Activated CD4-positive, CD25-positive, alpha-beta regulatory T cell treated with anti-CD3 and anti-CD28 coated beads, Interleukin-2, amount 50 U/mL, for 72 hours (primary cell): Measurements from ENCODE around the gene ENOSF1.
"Not testable (repeated sequence)": the region's sequence is repeated elsewhere in the genome, so short reads cannot be mapped to it uniquely, and the experiment has no call there.

ENCODE experiments used
- DNase-seq: peaks from one replicate; pipeline ENCODE4 v3.0.0; 2021

The ENOSF1 gene

DNA sequence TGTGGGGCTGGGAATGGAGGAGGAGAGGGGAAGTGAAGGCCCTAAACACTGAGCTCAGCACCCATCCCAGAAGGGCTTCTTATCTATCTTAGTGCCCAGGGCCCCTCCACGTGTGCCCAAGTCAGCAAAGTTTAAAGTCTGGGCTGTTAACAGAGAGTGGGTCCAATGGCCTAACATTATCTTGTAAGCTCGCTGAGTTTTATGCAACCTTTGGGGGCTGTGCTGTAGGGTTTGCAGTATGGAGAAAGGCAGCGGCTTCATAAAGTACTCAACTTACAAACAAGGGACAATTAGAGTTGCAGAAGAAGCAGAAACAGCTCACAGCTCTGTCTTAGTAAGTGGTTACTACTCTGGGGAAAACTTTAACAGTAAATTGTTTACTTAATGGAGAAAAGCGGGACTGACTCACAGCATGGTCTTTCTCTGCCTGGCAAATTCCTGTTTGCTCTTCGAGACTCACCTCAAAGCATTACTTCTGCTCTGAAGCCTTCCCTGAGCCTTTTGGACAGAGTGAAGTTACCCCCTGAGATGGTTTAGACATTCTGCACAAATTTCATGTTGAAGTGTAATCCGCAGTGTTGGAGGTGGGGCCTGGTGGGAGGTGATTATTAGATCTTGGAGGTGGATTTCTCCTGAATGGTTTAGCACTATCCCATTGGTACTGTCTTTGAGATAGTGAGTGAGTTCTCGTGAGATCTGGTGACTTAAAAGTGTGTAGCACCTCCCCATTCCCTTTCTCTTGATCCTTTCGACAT lies 9.0 kb downstream of the ENOSF1 start:
- no peak for DNase-seq

DNA sequence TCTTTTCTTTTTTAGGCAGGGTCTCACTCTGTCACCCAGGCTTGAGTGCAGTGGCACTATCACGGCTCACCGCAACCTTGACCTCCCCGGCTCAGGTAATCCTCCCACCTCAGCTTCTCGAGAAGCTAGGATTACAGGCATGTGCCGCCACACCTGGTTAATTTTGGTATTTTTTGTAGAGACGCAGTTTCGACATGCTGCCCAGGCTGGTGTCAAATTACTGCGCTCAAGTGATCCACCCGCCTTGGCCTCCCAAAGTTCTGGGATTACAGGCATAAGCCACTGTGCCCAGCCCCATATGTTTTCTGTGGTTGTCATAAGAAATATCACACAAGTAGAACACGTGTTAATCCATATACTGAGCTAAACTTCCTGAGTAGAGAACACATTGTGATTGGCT lies 14.6 kb downstream of the ENOSF1 start:
- DNase-seq: no peak

DNA sequence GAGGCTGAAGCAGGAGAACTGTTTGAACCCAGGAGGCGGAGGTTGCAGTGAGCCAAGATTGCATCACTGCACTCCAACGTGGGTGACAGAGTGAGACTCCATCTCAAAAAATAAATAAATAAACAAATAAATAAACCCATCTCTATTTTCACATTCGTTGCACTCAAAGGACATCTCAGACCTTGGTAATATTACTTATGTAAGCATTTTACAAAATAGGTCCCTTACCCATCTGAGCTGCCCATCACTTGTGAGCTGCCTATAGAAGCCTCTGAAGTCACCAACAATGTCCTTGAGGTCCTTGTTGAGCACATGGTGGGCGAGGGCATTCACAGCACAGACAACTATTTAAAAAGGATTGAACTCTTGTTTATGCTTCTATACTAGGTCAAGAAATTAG lies 15.4 kb downstream of the ENOSF1 start:
- DNase-seq: no peak

DNA sequence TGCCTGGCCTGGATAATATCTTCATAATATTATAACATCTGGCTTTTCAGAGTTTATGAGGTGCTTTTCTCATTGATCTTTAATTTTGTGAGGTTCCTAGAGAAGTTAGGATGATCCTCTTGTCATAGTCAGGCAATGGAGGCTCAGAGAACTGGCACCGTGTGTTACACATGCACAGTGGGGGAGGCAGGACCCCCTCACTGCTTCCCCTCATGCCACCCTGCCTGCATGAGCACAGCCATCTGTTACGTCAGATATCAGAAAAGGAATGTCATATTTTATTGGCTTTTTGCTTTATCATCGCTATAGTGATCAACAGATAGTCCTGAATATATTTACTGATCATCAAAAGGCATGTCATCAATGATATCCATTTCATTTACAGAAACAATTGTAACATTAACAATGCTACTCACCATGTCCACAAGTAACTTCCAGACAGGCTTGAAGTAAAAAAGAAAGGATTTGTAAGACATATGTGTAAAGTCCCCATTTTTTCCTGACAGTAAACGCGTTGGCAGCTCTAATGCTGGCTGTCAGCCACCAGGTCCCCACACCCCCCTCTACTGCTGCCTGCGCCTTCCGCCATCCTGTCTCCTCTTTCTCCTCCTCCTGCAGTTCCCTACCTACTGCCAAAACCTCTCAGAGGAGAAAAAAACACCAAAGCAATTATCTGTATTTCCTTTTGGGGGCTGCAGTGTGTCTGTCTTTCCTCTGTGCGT lies 18.8 kb downstream of the ENOSF1 start:
- no peak for DNase-seq

DNA sequence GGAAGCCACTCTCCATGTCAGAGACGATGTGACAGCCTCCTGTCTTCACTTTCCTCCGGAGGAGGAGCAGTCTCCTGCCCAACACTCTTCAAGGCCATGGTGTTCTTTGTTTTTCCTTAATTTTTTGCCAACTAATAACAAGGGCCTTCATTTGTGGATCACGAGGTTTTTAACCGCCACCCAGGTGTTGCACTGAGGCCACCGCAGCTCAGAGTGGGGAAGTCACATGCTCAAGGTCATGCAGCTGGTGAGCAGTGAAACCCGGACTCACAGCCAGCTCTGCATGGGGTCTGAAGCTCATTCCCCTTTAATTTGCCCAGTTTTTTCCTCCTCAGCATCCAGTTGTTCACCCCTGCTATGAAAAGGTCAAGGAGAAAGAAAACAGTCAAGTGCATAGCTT lies 19.6 kb downstream of the ENOSF1 start:
- DNase-seq: no peak

DNA sequence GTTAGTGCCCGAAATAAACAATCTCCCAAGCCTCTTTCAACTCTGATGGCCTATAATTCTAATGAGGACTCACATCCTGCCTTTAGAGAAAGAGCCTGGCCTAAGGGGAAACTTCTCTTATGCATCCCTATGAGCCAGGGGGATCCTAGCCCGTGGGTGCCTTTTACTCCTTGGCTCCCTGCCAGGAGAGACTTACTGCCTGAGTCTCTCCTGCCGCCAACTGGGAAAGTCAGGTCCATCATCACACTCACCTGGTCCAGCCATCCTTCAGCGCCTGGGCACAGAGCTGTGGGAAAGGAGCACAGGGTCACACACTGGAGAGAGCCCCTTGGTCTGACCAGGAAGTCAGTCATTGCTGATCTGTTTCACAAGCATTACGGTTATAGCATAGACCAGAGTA lies 24.1 kb downstream of the ENOSF1 start:
- DNase-seq: no peak

DNA sequence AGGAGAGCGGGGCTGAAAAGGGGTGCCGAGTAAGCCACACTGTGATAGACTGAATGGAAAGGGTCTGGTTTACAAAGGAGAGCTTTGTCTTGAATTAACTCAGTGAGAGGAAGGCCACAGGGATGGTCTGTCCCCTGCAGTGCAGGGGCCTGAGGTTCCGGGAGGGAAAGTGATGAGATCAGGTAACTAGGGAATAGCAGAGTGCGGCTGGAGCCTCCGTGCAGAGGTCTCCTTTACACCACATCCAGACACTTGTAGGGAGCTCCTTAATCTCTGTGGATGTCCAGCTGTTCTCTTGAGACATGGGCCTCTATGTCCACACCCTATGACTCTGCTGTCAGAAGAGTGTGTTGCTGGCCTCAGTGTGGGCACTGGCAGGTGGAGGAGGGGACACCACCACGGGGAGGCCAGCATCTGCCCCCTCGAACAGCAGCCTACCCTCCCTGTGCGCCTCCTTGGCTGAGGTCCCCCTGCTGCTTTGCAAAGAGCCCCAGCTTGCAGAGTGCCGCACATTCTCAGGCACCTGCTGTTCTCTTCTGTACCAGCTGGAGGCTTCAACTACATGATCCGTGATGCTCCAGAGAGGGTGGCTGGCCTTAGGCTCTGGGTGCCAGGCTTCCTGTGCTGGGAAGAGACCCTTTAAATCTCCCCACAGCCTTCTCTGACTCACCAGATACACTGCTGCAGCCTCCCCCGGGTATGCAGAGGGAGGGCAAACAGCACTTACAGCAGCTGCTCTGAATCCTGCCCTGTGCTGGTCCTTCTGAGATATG lies 25.9 kb downstream of the ENOSF1 start:
- DNase-seq: no peak

DNA sequence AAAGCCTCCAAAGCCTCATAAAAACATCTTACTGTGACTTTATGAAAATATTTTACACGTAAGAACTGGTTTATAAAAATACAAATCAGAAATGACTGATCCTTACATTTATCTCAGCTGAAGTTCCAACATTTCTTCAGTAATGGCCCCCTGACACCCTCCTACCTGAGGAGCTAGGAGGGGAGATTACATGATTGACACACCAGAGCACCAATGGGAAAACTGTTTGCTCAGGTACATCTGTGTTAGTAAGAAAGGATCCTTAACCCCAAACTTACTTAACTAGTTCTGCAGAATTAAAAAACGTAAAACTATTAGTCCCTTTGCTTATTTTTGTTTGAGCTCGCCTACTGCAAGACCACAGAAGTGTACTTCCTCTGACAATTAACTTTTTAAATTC lies 27.0 kb downstream of the ENOSF1 start:
- no peak for DNase-seq

DNA sequence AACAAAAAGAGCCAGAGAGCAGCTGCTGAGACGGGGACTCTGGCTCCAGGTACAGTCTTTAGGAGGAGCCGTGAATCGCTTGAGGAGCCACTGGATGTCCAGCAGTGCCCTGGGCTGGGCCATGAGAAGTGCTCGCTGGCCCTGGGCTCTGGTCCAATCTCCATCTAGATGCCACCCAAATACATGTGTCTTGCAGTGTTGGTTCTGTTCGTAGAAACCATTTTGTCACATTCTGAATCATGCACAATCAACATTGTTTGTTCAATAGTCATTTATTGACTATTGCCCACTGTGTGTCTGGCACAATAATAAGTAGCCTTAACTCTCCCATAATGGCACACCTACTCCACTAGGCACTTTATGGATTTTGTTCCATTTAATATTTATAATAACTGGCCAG lies 28.9 kb downstream of the ENOSF1 start:
- DNase-seq: no peak

DNA sequence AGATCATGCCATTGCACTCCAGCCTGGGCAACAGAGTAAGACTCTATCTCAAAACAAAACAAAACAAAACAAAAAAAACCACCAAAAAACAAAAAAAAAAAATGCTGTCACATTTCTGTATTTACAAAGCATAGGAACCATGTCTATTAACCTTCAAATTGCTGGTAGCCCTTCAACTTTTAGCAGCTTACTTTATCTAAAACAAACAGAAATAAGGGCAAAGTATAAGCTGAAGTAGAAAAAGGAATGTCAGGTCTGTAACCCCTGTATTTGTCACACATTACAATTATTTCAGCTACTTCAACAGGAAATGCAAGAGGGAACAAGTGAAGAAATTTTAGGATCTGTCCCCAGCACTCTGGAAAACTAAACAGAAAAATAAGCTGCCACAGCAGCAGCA lies 29.6 kb downstream of the ENOSF1 start:
- no peak for DNase-seq

DNA sequence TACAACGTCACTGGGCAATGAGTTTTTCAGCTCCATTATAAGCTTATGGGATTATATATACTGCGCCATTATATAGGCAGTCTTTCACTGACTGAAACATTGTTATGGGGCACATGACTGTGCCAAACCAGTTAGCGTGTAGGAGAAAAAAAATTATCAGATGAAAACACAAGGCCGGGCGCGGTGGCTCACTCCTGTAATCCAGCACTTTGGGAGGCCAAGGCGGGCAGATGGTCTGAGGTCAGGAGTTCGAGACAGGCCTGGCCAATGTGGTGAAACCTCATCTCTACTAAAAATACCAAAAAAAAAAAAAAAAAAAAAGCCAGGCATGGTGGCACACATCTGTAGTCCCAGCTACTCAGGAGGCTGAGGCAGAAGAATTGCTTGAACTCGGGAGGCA lies 30.0 kb downstream of the ENOSF1 start:
- DNase-seq: not testable (repeated sequence)

DNA sequence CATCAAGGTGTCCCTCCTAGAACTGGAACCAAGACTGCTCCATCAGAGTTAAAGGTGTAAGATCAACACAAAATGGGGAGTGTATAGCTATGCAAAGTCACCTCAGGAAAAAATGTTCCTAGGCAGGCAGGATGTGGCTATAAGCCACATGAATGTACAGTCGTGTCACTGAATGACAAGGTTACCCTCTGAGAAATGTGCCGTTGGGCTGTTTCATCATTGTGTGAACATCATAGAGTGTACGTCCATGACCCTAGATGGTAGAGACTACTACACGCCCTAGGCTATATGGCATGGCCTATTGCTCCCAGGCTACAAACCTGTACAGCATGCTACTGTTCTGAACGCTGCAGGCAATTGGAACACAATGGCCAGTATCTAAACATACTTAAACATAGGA lies 30.4 kb downstream of the ENOSF1 start:
- DNase-seq: no peak

DNA sequence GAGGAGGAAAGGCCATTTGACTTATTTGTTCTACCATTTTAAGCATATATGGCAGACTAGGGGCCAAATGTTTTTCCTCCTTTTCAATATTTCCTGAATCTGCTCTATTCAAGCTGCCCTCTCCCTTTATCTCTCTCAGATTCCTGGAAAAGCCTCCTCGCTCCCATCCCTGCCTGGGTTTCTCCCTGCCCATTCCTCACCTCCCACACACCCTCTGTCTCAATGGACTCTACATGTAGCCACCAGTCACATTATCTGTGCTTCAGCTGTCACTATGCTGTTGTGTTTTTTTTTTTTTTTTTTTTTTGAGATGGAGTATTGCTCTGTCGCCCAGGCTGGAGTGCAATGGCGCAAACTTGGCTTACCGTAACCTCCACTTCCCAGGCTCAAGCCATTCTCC lies 32.0 kb downstream of the ENOSF1 start:
- no peak for DNase-seq

DNA sequence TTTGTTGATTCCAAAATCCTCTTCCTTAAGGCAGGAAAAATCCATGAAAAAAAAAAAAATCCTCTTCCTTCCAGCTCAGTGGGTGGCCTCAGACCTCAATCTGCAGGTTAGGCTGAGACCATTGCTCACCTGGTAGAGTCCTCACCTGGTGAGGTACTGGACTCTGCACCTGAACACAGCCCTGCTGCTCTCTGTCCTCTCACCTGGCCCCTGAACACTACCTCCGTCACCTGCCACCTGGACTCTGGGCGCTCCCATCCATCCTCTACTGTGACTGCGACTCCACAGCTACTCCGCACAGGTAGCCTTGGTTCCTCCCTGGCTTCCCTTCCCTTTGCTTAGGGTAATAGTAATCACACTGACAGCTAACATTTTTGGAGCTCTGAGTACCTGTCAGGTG lies 32.9 kb downstream of the ENOSF1 start:
- no peak for DNase-seq

DNA sequence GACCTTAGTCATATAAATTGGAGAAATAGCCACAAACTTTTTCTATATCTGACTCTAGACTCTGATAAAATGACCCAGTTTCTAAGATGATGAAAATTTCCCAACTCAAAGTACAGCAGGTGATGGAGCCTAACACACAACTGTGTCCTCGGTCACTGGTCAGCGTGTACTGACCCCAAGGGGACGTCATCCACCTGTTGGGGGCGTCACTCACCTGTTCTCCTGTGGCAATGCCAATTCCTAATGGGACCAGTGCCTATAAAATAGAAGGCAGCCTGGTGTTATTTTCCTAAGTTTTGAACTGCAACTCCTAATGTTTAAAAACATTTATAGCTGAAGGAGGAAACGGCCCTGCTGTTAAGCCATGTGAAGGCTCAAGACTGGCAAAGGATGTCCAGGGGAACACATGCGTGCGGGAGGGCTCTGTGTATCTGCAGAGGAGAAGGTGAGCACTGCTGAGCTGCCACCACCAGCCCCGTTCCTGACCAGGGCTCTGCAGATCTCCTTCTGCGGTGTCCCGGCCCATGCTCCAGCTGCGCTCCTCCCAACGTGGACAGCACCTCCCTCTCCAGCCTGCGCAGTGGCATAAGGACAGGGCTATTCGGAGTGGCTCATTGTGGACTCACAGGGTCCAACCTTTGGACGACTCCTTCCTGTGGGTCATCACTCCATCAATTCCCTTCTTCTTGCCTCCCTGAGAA lies 33.8 kb downstream of the ENOSF1 start:
- DNase-seq: no peak

DNA sequence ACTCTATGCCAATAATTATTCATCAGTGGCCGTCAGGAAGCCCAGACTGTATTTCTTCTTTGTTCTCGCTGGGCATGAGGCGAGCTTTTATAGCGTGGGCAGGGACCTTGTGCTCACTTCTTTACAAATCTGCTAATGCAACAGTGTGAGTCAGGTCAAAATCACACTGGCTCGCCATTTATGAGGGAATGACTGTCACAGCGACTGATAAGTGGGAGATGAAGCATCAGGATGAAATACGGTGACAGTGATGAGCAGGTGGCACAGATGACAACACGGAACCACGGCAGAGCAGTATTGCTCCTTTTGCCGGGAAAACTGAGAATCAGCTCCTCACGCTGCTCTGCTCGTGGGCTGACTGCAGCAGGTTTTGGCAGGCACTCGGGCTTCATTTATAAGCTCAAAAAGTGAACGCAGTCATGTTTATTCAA lies 34.5 kb downstream of the ENOSF1 start:
- DNase-seq: no peak

DNA sequence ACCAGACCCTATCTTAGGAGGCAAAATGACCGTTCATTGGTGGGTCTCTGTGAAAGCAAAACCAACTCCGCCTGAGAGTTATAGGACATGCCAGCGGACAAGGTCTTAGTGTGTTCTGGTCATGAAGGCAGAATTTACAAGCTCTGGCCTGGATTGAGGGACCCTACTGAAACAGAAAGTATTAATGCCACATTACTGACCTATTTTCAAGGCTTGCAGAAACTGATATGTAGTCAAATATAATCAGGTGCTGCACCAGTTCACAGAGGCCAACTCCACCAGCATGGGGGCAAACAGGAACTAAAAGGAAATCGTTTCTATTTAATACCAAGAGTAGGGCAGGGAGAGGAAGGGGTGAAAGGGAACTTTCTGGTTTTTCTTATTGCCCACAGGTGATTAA lies 35.3 kb downstream of the ENOSF1 start:
- no peak for DNase-seq

DNA sequence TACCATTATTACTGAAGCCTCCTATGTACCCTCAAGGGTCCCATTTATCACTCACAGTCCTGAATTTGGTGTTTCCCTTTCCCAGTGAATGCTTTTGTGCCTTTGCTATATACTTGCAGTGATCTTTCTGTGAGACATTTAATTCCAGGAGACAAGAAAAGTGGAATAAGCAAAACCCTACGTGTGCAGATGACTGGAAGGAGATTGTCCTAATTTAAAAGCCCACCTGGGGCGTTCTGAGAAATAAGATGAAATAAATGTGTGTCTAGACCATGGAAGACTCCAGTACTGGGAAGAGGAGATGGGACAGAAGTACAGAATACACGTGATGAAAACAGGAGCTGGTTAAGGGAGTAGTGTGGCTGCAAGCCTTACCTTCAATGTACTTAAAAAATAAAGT lies 35.7 kb downstream of the ENOSF1 start:
- no peak for DNase-seq

DNA sequence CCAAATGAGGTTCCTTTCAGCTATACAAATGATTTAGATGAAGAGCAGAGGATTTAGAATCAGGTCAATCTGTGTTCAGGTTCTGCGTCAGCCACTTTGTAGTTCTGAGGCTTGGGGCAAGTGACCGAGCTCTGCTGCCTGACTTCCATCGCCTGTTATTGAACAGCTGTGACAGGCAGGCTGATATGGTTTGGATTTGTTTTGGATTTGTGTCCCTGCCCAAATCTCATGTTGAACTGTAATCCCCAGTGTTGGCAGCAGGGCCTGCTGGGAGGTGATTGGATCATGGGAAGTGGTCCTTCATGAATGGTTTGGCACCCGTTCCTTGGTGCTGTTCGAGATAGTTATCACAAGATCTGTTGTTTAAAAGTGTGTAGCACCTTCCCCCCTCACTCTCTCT lies 36.4 kb downstream of the ENOSF1 start:
- no peak for DNase-seq

DNA sequence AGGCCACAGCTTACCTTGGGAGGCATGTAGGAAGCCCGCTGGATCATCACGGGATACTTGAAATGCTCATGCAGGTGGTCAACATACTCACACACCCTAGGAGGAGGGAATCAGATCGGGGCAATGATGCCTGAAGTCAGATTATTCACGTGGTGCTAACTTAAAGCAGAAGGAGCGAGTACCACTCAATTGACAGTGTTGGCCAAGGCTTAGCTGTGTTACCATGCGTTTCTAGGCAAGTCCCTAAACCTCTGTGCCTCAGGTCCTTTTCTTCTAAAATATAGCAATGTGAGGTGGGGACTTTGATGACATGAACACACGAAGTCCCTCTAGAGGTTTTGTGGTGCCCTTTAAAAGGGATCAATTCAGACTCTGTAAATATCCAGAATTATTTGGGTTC lies 37.1 kb downstream of the ENOSF1 start:
- DNase-seq: no peak

DNA sequence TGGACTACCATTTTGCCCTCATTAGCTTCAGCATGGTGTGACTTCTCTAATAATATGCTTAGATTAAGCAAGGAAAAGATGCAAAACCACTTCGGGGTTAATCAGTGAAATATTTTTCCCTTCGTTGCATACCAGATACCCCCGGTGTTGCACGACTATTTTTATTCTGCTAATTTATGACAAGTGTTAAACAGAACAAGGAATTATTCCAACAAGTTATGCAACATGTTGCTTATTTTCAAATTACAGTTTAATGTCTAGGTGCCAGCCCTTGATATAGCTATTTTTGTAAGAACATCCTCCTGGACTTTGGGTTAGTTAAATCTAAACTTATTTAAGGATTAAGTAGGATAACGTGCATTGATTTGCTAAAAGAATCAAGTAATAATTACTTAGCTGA lies 38.7 kb downstream of the ENOSF1 start:
- DNase-seq: no peak

DNA sequence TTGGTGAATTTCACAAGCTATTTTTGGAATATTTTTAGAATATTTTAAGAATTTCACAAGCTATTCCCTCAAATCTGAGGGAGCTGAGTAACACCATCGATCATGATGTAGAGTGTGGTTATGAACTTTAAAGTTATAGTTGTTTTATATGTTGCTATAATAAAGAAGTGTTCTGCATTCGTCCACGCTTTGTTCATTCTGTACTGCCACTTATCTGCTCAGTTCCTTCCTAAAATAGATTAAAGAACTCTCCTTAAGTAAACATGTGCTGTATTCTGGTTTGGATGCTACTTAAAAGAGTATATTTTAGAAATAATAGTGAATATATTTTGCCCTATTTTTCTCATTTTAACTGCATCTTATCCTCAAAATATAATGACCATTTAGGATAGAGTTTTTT lies 39.1 kb downstream of the ENOSF1 start:
- DNase-seq: no peak

DNA sequence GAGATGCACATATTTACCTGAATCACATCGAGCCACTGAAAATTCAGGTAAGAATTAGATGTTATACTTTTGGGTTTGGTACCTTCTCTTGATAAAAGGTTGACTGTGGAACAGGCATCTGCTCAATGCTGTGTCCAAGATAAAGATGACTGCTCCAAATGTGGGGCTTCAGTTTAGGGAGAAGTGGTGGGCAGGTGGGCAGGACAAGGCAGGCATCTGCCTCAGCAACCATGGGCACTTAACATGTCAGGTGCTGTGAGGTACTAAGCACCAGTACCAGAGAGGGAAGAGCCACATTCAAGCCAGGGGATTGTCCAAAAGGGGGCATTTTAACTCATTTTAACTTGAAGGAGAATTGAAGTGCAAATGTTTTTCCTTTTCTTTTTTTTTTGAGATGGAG lies 41.0 kb downstream of the ENOSF1 start:
- no peak for DNase-seq
